Fibroblast of skin of back (primary cell): ENCODE data around the gene VSTM5.
A peak's percentile ranks its signal among the peaks of the same experiment; 100 is the strongest.
"Not testable (repeated sequence)": the region's sequence is repeated elsewhere in the genome, so short reads cannot be mapped to it uniquely, and the experiment has no call there.

ENCODE experiments used
- DNase-seq: peaks from one replicate; pipeline ENCODE4 v3.0.0-alpha.2; 2013

VSTM5 gene

GRCh38 chr11:93791493-93791892 is 58.9 kb downstream of the VSTM5 start:
- no peak for DNase-seq

- no peak for DNase-seq
Measured at GRCh38 chr11:93784935-93785360, 65.5 kb downstream of the VSTM5 start.

GRCh38 chr11:93784145-93784934 is 66.1 kb downstream of the VSTM5 start, which contains the start of gene MED17:
Gene MED17 (plus strand): TSS chr11:93784282. CDS start chr11:93784514, 232 bp downstream.
- peak; percentile 96 for DNase-seq

- no peak for DNase-seq
Measured at GRCh38 chr11:93783765-93784144, 66.7 kb downstream of the VSTM5 start.

GRCh38 chr11:93783362-93783761 is 67.1 kb downstream of the VSTM5 start:
- DNase-seq = no peak

GRCh38 chr11:93775289-93775688 is 75.1 kb downstream of the VSTM5 start:
- no peak for DNase-seq

- DNase-seq = not testable (repeated sequence)
Measured at GRCh38 chr11:93774560-93774959, 75.9 kb downstream of the VSTM5 start.

- DNase-seq = no peak
Measured at GRCh38 chr11:93773601-93774200, 76.7 kb downstream of the VSTM5 start.

- DNase-seq = no peak
Measured at GRCh38 chr11:93773045-93773477, 77.4 kb downstream of the VSTM5 start.

- DNase-seq = no peak
Measured at GRCh38 chr11:93772123-93772522, 78.3 kb downstream of the VSTM5 start.

- no peak for DNase-seq
Measured at GRCh38 chr11:93770160-93770559, 80.3 kb downstream of the VSTM5 start.
